HL-60 (cell line): Measurements from ENCODE around the gene USP48.

Source experiments
- DNase-seq, 2 experiments: peaks; one replicate each; pipeline ENCODE4 v3.0.0-alpha.2; 2010 to 2020; ENCODE audit warnings: low read depth in 1 of 2, low spot score in 1 of 2
- H3K27ac ChIP-seq: fragments of 250-450 bp; sonication (Bioruptor Pico); replicated peaks from 2 replicates; pipeline ENCODE4 v1.5.1; 2020; ENCODE audit warnings: mild to moderate bottlenecking, moderate library complexity
- H3K27me3 ChIP-seq: fragments of 250-450 bp; sonication (Bioruptor Pico); 2 replicates; pipeline ENCODE4 v1.5.1; 2021; ENCODE audit warnings: mild to moderate bottlenecking, moderate library complexity; ENCODE audit not compliant: insufficient read depth, poor library complexity, severe bottlenecking
- H3K4me3 ChIP-seq: replicated peaks from 2 replicates; pipeline ENCODE4 v1.5.1; 2011; ENCODE audit warnings: mild to moderate bottlenecking, control low read depth, low read length; ENCODE audit not compliant: insufficient read depth
- GABPA ChIP-seq: IDR thresholded peaks from 2 replicates; pipeline ENCODE4 v1.6.1; 2012; ENCODE audit warnings: low read depth
- POLR2AphosphoS5 ChIP-seq: IDR thresholded peaks from 2 replicates; pipeline ENCODE4 v1.6.1; 2012; ENCODE audit warnings: low read depth
- SPI1 ChIP-seq: IDR thresholded peaks from 2 replicates; pipeline ENCODE4 v1.6.1; 2012; ENCODE audit warnings: low read depth, mild to moderate bottlenecking, borderline replicate concordance
- TF ChIP-seq, protein P1 (sequence below): IDR thresholded peaks from 2 replicates; pipeline ENCODE4 v1.6.1; 2012; ENCODE audit warnings: low read depth; ENCODE audit not compliant: insufficient replicate concordance
- TF ChIP-seq, protein P2 (sequence below): IDR thresholded peaks from one replicate; pipeline ENCODE4 v1.5.1; 2011; ENCODE audit warnings: low read length, control low read depth, inconsistent platforms; ENCODE audit not compliant: insufficient read depth

The USP48 gene

DNA sequence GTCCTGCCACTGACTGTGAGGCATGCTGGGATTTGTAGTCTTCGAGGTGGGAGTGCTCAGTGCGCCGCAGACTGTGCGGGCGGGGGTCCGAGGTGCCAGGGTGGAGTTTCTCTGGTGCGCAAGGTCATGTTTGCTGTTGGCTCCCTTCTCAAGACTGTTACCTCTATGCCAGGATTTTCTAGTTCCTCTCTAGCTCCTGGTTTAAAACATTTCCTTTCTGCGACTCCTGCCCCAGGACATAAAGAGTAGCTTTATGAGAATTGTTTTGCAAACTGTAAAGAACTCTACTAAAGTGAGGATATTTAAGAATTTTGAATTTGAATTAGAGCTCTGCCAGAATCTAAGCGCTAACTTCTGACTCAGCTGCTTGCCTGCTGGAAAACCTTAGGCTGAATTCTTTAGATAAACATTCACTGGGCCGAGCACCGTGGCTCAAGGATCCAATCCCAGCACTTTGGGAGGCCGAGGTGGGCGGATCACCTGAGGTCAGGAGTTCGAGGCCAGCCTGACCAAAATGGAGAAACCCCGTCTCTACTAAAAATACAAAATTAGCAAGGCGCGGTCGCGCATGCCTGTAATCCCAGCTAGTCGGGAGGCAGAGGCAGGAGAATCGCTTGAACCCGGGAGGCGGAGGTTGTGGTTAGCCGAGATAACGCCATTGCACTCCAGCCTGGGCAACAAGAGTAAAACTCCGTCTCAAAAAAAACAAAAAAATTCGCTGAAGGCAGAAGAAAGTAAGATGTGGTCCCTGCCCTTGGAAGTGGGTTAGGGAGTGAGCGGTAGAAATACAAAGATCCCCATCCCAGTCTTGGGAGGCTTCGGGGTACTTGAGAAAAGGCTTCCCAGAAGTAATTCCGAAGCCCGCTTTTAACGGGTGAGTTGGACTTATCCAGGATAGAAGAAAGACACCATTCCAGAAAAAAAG is 992 bp upstream of the USP48 start:
- TF ChIP-seq, protein P1, sequence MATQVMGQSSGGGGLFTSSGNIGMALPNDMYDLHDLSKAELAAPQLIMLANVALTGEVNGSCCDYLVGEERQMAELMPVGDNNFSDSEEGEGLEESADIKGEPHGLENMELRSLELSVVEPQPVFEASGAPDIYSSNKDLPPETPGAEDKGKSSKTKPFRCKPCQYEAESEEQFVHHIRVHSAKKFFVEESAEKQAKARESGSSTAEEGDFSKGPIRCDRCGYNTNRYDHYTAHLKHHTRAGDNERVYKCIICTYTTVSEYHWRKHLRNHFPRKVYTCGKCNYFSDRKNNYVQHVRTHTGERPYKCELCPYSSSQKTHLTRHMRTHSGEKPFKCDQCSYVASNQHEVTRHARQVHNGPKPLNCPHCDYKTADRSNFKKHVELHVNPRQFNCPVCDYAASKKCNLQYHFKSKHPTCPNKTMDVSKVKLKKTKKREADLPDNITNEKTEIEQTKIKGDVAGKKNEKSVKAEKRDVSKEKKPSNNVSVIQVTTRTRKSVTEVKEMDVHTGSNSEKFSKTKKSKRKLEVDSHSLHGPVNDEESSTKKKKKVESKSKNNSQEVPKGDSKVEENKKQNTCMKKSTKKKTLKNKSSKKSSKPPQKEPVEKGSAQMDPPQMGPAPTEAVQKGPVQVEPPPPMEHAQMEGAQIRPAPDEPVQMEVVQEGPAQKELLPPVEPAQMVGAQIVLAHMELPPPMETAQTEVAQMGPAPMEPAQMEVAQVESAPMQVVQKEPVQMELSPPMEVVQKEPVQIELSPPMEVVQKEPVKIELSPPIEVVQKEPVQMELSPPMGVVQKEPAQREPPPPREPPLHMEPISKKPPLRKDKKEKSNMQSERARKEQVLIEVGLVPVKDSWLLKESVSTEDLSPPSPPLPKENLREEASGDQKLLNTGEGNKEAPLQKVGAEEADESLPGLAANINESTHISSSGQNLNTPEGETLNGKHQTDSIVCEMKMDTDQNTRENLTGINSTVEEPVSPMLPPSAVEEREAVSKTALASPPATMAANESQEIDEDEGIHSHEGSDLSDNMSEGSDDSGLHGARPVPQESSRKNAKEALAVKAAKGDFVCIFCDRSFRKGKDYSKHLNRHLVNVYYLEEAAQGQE: no peak
- TF ChIP-seq, protein P2, sequence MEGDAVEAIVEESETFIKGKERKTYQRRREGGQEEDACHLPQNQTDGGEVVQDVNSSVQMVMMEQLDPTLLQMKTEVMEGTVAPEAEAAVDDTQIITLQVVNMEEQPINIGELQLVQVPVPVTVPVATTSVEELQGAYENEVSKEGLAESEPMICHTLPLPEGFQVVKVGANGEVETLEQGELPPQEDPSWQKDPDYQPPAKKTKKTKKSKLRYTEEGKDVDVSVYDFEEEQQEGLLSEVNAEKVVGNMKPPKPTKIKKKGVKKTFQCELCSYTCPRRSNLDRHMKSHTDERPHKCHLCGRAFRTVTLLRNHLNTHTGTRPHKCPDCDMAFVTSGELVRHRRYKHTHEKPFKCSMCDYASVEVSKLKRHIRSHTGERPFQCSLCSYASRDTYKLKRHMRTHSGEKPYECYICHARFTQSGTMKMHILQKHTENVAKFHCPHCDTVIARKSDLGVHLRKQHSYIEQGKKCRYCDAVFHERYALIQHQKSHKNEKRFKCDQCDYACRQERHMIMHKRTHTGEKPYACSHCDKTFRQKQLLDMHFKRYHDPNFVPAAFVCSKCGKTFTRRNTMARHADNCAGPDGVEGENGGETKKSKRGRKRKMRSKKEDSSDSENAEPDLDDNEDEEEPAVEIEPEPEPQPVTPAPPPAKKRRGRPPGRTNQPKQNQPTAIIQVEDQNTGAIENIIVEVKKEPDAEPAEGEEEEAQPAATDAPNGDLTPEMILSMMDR: no peak
- peak; percentile 70 for TF ChIP-seq GABPA
- no peak for TF ChIP-seq POLR2AphosphoS5
- TF ChIP-seq SPI1: peak; percentile 24; the same call in 1 of the 2 replicates
- DNase-seq: peak; percentile 88 to 97
- peak overlapping the region; percentile 34 for H3K4me3 ChIP-seq

DNA sequence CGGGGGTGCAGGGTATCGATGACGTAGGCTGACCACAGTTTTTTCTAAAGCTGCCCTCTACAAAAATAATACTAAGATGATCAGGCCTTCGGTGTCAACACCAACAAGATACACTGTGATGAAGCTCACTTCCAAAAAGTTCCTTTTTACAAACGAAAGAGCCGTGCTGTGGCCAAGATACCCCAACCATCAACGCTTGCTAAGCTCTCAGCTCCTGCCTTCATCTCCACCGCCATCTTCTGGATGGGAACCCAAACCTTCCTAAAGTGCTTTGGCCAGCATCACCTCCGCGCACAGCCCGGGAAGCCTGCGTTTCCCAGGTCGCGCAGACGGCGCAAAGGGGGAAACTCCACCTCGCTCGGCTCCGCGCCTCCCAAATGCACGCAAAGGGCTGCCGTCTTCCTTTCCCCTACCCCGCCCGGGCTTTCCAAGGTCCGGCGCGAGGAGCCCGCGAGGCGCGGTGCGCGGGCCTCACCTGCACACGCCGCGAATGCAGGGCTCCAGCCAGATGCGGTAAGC is 541 bp downstream of the USP48 start:
- H3K27ac ChIP-seq: peak overlapping the region; percentile 100
- peak overlapping the region; percentile 100 for H3K4me3 ChIP-seq
- peak in 1 of 2 experiments; percentile 77 for DNase-seq
- H3K27me3 ChIP-seq: no peaks in the 10 kb centered on the region
- TF ChIP-seq, protein P2: no peak
- TF ChIP-seq GABPA: no peak
- no peak for TF ChIP-seq POLR2AphosphoS5
- TF ChIP-seq SPI1: no peak
- TF ChIP-seq, protein P1: peak; percentile 28

More for the DNA sequence above, 992 bp upstream of the USP48 start:
- Histone ChIP-seq H3K27ac (peak overlapping the region; percentile 100), H3K27me3 (no peaks in the 10 kb centered on the region)

DNA sequence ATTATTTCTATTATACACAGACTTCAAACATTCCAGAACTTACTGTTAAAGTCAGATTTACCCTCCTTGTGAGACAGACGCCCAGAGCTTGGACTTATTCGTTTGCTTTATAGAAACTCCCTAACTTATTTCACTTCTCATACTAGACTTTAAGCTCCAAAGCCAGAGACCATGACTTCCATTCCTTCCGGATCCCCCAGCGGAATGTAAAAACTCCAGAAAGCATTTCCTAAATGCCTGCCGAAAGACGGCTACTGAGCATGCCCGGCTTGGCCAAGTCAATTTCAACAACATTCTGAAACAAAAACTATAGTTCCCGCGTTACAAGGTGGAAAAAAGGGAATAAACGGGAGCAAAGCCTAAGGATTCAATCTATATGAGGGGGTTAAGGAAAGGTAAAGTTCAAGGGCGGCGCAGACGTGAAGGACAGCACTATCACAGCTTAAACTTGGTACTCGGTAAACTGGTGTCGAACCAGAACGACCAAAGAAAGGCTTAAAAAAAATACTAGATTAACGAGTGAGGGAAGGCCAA is 1.1 kb downstream of the USP48 start:
- Histone ChIP-seq H3K4me3 (peak overlapping the region; percentile 100), H3K27ac (peak overlapping the region; percentile 100), H3K27me3 (no peaks in the 10 kb centered on the region)
- DNase-seq: no peak
- TF ChIP-seq, protein P1: no peak
- TF ChIP-seq SPI1 (no peak), POLR2AphosphoS5 (no peak), GABPA (no peak)
- TF ChIP-seq, protein P2: no peak
